GM12892 (cell line): Measurements from ENCODE around the gene LIG1.

Experiments
- DNase-seq: peaks from one replicate; pipeline ENCODE4 v3.0.0; 2011; ENCODE audit not compliant: insufficient read length
- FAIRE-seq: peaks from 2 replicates; lab custom pipeline; 2011; peaks lifted over from hg19 to GRCh38; lab: Jason Lieb, UNC
- POLR2A ChIP-seq: IDR thresholded peaks from 2 replicates; pipeline ENCODE4 v1.6.1; 2011; ENCODE audit warnings: low read depth, low read length, control low read depth
- POLR2AphosphoS5 ChIP-seq: IDR thresholded peaks from 2 replicates; pipeline ENCODE4 v1.6.1; 2011; ENCODE audit warnings: low read depth, low read length, control low read depth
- TAF1 ChIP-seq: IDR thresholded peaks from 2 replicates; pipeline ENCODE4 v1.6.1; 2011; ENCODE audit warnings: low read depth, mild to moderate bottlenecking, control low read depth, low read length, borderline replicate concordance

LIG1 gene

GRCh38 chr19:48194844-48195830 lies 25.0 kb upstream of the LIG1 start:
- no peak for TF ChIP-seq POLR2AphosphoS5
- TF ChIP-seq POLR2A, result no peak
- no peak for TF ChIP-seq TAF1
- FAIRE-seq, result no peak
- DNase-seq, result no peak

- peak; percentile 51 for FAIRE-seq
These were observed 24.1 kb upstream of the LIG1 start for GRCh38 chr19:48194041-48194843.

GRCh38 chr19:48192750-48193149 lies 22.6 kb upstream of the LIG1 start:
- FAIRE-seq, result peak; percentile 24
- no peak for TF ChIP-seq POLR2A
- no peak for TF ChIP-seq POLR2AphosphoS5
- TF ChIP-seq TAF1, result no peak
- DNase-seq, result no peak

More at GRCh38 chr19:48194041-48194843, 24.1 kb upstream of the LIG1 start:
- DNase-seq, result peak; percentile 47
- TF ChIP-seq POLR2A (no peak), TAF1 (no peak), POLR2AphosphoS5 (no peak)

GRCh38 chr19:48190885-48191284 lies 20.7 kb upstream of the LIG1 start:
- FAIRE-seq, result no peak
- TF ChIP-seq POLR2A (no peak), TAF1 (no peak), POLR2AphosphoS5 (no peak)

GRCh38 chr19:48190288-48190884 lies 20.2 kb upstream of the LIG1 start:
- no peak for TF ChIP-seq TAF1
- no peak for TF ChIP-seq POLR2AphosphoS5
- no peak for TF ChIP-seq POLR2A
- FAIRE-seq (peak; percentile 83), DNase-seq (peak; percentile 55)

More at GRCh38 chr19:48190885-48191284, 20.7 kb upstream of the LIG1 start:
- no peak for DNase-seq

- FAIRE-seq, result peak; percentile 24
- TF ChIP-seq POLR2AphosphoS5 (no peak), POLR2A (no peak), TAF1 (no peak)
- no peak for DNase-seq
These were observed 16.4 kb upstream of the LIG1 start for GRCh38 chr19:48186541-48186991.

GRCh38 chr19:48186015-48186414 lies 15.9 kb upstream of the LIG1 start:
- TF ChIP-seq POLR2A, result no peak
- TF ChIP-seq POLR2AphosphoS5, result no peak
- no peak for TF ChIP-seq TAF1
- DNase-seq (no peak), FAIRE-seq (no peak)

GRCh38 chr19:48183356-48183755 lies 13.2 kb upstream of the LIG1 start:
- TF ChIP-seq POLR2AphosphoS5 (no peak), POLR2A (no peak), TAF1 (no peak)
- no peak for FAIRE-seq
- DNase-seq, result no peak

- DNase-seq, result no peak
- TF ChIP-seq POLR2AphosphoS5, result no peak
- TF ChIP-seq POLR2A, result no peak
- no peak for TF ChIP-seq TAF1
- no peak for FAIRE-seq
These were observed 12.3 kb upstream of the LIG1 start for GRCh38 chr19:48182434-48182833.

- no peak for FAIRE-seq
- TF ChIP-seq POLR2AphosphoS5, result no peak
- DNase-seq, result no peak
These were observed 11.4 kb upstream of the LIG1 start for GRCh38 chr19:48181505-48181904.

GRCh38 chr19:48176226-48176625 lies 6.1 kb upstream of the LIG1 start:
- FAIRE-seq (no peak), DNase-seq (no peak)
- TF ChIP-seq POLR2AphosphoS5, result no peak
- no peak for TF ChIP-seq TAF1
- no peak for TF ChIP-seq POLR2A
